Activated T-helper 17 cell treated with anti-CD3 and anti-CD28 coated beads, Interleukin-2, amount 50 U/mL, for 72 hours (primary cell): ENCODE measurements around the gene ATG7. TPM values are rescaled to one million over a fixed set of nuclear protein-coding genes. Genes with fewer than 3 reads are reported as not detected.
"Not testable (repeated sequence)": the region's sequence is repeated elsewhere in the genome, so short reads cannot be mapped to it uniquely, and the experiment has no call there.

Experiments
- ATAC-seq: fragments of 150-1000 bp; cut with Tn5 transposase; replicated peaks from 2 replicates; pipeline ENCODE4 v1.10.0; 2021; ENCODE audit warnings: mild to moderate bottlenecking, moderate library complexity
- H3K27ac Mint-ChIP-seq: one replicate; pipeline ENCODE4 v1.8.0; 2022; ENCODE audit warnings: mixed read lengths
- H3K27me3 Mint-ChIP-seq: one replicate; pipeline ENCODE4 v1.8.0; 2022; ENCODE audit warnings: mixed read lengths
- H3K36me3 Mint-ChIP-seq: one replicate; pipeline ENCODE4 v1.8.0; 2022; ENCODE audit warnings: low read depth, mild to moderate bottlenecking, mixed read lengths
- H3K4me1 Mint-ChIP-seq: one replicate; pipeline ENCODE4 v1.8.0; 2022; ENCODE audit warnings: mixed read lengths
- H3K4me3 Mint-ChIP-seq: one replicate; pipeline ENCODE4 v1.8.0; 2022; ENCODE audit warnings: mild to moderate bottlenecking, mixed read lengths
- H3K9me3 Mint-ChIP-seq: one replicate; pipeline ENCODE4 v1.8.0; 2022; ENCODE audit warnings: mixed read lengths
- total RNA-seq, 2 donors: library from RNA; stranded (reverse); gene quantifications; one replicate each; pipeline ENCODE4 v1.2.3, GENCODE V29; 2022

The ATG7 gene
- total RNA-seq, 2 donors from 2014 or later, result 34.6 to 37.7 TPM

- H3K36me3 Mint-ChIP-seq, result no peaks in the 10 kb centered on the region
Measured at GRCh38 chr3:11517601-11518000, 245.4 kb downstream of the ATG7 start.

GRCh38 chr3:11521167-11521566 lies 249.0 kb downstream of the ATG7 start:
- H3K9me3 Mint-ChIP-seq, result no peaks in the 10 kb centered on the region
- H3K36me3 Mint-ChIP-seq, result no peaks in the 10 kb centered on the region
- H3K27ac Mint-ChIP-seq, result no peak overlapping the region
- no peak overlapping the region for H3K4me3 Mint-ChIP-seq
- no peaks in the 10 kb centered on the region for H3K27me3 Mint-ChIP-seq
- peaks cover 9% of the 10 kb centered on the region for H3K4me1 Mint-ChIP-seq
- no peak for ATAC-seq

More at GRCh38 chr3:11517601-11518000, 245.4 kb downstream of the ATG7 start:
- Mint-ChIP-seq H3K9me3 (no peaks in the 10 kb centered on the region), H3K4me1 (peaks cover 9% of the 10 kb centered on the region), H3K27ac (peak overlapping the region; percentile 16), H3K27me3 (no peaks in the 10 kb centered on the region), H3K4me3 (no peak overlapping the region)
- ATAC-seq, result no peak

DNA sequence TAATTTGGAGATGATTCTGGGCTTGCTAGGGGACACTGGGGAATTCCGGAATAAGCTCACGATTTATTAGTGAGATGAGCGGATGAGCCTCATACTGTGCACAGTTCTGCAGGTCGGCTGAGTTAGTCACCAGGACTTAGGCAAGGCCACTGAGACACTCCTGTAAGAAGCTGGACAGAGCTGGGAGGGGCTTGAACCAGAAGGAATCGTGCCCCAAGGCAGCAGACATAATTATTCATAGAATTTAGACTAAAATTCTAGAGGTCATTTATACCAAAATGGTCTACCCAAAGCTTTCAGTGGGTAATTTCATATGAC lies 250.2 kb downstream of the ATG7 start:
- no peaks in the 10 kb centered on the region for H3K36me3 Mint-ChIP-seq
- H3K9me3 Mint-ChIP-seq, result no peaks in the 10 kb centered on the region
- no peak for ATAC-seq
- no peak overlapping the region for H3K4me3 Mint-ChIP-seq
- H3K4me1 Mint-ChIP-seq, result peaks cover 3% of the 10 kb centered on the region
- no peak overlapping the region for H3K27ac Mint-ChIP-seq
- no peaks in the 10 kb centered on the region for H3K27me3 Mint-ChIP-seq

- Mint-ChIP-seq H3K4me3 (no peak overlapping the region), H3K36me3 (no peaks in the 10 kb centered on the region), H3K27me3 (no peaks in the 10 kb centered on the region), H3K9me3 (no peaks in the 10 kb centered on the region), H3K4me1 (no peaks in the 10 kb centered on the region), H3K27ac (no peak overlapping the region)
- no peak for ATAC-seq
Measured at GRCh38 chr3:11522953-11523571, 250.9 kb downstream of the ATG7 start.

DNA sequence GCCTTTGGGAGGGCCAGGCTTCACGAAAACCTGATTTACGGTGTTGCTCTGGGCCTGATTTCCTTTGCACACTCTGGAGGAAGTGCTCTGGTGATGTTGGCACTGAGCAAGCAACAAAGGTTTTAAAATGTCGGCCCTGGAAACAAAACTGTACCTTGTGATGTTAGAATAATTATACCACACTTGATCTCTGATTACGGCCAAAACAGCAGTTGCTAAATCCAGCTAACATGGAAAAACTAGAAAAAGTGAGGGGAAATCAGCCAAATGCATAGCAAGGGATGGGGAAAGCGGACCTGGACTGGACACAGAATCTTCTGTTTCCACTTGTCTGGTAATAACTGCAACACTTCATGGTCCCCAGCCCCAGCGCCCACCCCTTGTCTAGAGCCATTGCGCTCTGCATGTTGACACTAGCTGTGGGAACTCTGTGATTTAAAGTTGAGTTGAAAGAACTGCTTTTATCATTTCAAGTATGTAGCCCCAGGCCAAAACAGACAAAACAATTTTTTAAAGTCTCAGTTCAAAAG lies 251.4 kb downstream of the ATG7 start:
- no peaks in the 10 kb centered on the region for H3K4me1 Mint-ChIP-seq
- no peaks in the 10 kb centered on the region for H3K36me3 Mint-ChIP-seq
- no peak for ATAC-seq
- no peaks in the 10 kb centered on the region for H3K9me3 Mint-ChIP-seq
- H3K27me3 Mint-ChIP-seq, result no peaks in the 10 kb centered on the region
- H3K4me3 Mint-ChIP-seq, result no peak overlapping the region
- H3K27ac Mint-ChIP-seq, result no peak overlapping the region

GRCh38 chr3:11526121-11526520 lies 253.9 kb downstream of the ATG7 start:
- H3K27me3 Mint-ChIP-seq, result not testable (repeated sequence)

DNA sequence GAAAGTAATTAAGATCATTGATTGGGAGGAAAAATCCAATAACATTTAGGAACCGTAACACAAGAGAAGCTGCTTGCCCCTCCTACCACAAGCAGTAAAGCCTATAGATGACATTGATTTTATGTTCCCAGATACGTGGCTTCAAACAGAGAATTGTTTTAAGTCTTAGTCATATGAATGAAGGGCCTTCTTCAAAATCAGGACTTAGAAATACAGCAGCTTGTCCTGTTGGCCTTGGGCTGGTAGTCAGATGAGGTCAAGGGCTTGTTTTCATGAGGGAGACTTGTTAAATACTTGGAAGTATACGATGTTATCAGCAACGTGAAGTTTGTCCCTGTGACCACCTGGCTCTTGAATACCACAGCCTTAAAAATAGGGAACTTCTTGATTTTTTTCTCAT lies 257.1 kb downstream of the ATG7 start:
- no peaks in the 10 kb centered on the region for H3K9me3 Mint-ChIP-seq
- no peak overlapping the region for H3K27ac Mint-ChIP-seq
- no peak for ATAC-seq
- H3K4me3 Mint-ChIP-seq, result no peak overlapping the region
- no peaks in the 10 kb centered on the region for H3K27me3 Mint-ChIP-seq
- no peaks in the 10 kb centered on the region for H3K4me1 Mint-ChIP-seq
- no peaks in the 10 kb centered on the region for H3K36me3 Mint-ChIP-seq

More at GRCh38 chr3:11526121-11526520, 253.9 kb downstream of the ATG7 start:
- not testable (repeated sequence) for H3K9me3 Mint-ChIP-seq, H3K4me3 Mint-ChIP-seq, H3K4me1 Mint-ChIP-seq, H3K27ac Mint-ChIP-seq, H3K36me3 Mint-ChIP-seq, ATAC-seq

DNA sequence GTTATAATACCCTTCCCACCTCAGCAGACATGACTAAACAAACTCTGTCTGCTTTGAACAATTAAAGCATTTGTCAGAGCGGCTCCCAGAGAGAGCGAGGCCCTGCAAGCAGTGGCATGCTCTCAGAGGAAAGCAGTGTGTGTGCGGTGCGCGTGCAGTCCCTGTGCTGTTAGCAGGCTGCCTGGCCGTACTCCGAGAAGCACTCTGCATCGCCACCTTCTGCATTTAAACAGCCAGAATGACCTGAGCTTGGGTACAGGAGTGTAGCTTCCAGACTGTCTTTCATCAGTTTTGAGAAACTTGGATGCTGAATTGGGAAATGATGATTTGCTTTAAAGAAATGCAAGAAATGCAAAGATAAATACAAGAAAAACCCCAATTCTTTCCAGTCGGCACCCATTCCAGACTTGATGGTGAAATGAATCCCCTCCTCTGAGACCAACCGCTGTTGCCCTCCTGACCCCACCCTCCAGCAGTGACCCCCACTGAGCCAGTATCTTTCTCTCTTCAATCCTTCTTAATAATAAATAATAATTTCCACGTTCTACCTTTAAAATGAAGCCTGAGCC lies 258.0 kb downstream of the ATG7 start:
- no peak for ATAC-seq
- no peak overlapping the region for H3K27ac Mint-ChIP-seq
- H3K4me1 Mint-ChIP-seq, result no peaks in the 10 kb centered on the region
- no peak overlapping the region for H3K4me3 Mint-ChIP-seq
- H3K36me3 Mint-ChIP-seq, result no peaks in the 10 kb centered on the region
- no peaks in the 10 kb centered on the region for H3K9me3 Mint-ChIP-seq
- no peaks in the 10 kb centered on the region for H3K27me3 Mint-ChIP-seq

DNA sequence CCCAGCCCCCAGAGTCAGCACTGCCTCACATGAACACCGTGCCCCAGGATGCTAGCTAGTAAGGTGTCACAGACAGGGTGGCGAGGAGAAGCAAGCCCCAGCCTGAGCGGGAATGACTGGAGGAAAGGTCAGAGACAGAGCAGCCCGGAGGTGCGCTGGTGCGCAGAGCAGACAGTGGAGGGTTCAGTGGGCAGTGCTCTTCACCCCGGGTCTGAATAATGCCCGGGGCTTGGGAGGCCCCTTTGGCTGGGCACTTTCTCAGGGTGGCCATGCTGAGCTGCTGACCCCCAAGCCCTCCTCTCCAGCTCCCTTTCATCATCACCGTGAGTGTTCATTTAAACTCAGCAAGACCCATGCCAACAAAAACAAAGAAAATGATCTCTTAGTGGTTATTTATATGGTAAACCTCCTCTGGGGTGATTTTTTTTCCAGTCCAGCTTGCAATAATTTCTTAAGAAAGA lies 260.8 kb downstream of the ATG7 start:
- H3K4me3 Mint-ChIP-seq, result no peak overlapping the region
- ATAC-seq, result no peak
- H3K9me3 Mint-ChIP-seq, result no peaks in the 10 kb centered on the region
- no peaks in the 10 kb centered on the region for H3K27me3 Mint-ChIP-seq
- no peaks in the 10 kb centered on the region for H3K36me3 Mint-ChIP-seq
- H3K4me1 Mint-ChIP-seq, result no peaks in the 10 kb centered on the region
- no peak overlapping the region for H3K27ac Mint-ChIP-seq

- H3K9me3 Mint-ChIP-seq, result no peaks in the 10 kb centered on the region
Measured at GRCh38 chr3:11534011-11534792, 262.0 kb downstream of the ATG7 start.

DNA sequence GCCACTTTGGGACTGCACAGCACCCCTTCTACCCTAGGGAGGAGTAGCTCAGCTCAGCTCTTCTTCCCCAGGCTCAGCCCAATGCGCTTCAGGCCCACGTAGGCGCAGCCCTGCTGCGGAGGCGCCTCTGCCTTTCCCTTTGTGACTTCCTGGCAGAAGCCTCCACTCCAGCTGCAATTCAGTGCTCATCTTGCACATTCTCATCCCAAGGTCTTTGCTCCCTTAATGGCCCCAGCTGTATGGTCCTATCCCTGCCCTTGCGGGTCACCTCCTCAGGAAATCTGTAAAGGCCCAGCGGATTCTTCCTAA lies 262.6 kb downstream of the ATG7 start:
- Mint-ChIP-seq H3K27me3 (no peaks in the 10 kb centered on the region), H3K27ac (peak overlapping the region; percentile 17), H3K4me1 (no peaks in the 10 kb centered on the region), H3K36me3 (no peaks in the 10 kb centered on the region), H3K4me3 (no peak overlapping the region), H3K9me3 (no peaks in the 10 kb centered on the region)
- ATAC-seq, result no peak

More at GRCh38 chr3:11534011-11534792, 262.0 kb downstream of the ATG7 start:
- Mint-ChIP-seq H3K36me3 (no peaks in the 10 kb centered on the region), H3K4me3 (no peak overlapping the region), H3K27ac (no peak overlapping the region), H3K4me1 (no peaks in the 10 kb centered on the region), H3K27me3 (no peaks in the 10 kb centered on the region)
- ATAC-seq, result no peak

DNA sequence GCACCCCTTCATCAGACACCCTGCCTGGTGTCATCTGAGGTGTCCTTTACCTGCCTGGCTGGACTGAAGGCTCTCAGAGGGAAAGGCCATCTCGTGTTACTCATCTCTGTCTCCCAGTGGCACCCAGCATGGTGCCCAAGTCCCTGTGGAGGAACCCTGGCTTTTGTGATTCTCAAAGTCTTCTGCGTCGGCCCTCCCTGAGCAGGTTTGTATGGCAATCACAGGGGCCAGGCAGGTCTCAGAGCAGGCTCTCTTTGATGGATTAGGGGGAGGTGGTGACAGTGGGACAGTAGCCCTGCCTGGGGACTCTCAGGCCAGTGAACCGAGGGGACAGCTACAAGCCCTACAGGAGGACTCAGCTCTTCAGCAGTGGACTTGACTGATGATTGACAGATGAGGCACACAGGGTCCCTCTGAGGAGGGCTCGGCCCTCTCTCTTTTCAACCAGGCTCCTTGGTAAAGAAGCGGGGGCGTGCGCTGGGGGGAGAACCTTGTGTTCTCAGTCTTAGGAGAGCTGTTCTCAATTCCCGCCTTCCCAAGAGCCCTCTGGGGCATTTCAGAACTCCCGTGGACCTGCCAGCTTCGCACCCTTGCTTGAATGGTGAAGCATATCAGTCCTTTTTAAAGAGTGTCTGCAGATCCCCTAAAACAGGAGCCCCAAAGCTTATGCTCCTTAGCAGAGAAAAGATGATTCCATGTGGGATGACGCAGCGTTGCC lies 263.2 kb downstream of the ATG7 start:
- Mint-ChIP-seq H3K27me3 (no peaks in the 10 kb centered on the region), H3K4me3 (no peak overlapping the region), H3K4me1 (no peaks in the 10 kb centered on the region), H3K9me3 (no peaks in the 10 kb centered on the region), H3K36me3 (no peaks in the 10 kb centered on the region), H3K27ac (peak overlapping the region; percentile 17)
- ATAC-seq, result no peak

GRCh38 chr3:11536132-11536935 lies 264.1 kb downstream of the ATG7 start:
- ATAC-seq, result no peak
- Mint-ChIP-seq H3K4me1 (no peaks in the 10 kb centered on the region), H3K9me3 (no peaks in the 10 kb centered on the region), H3K36me3 (no peaks in the 10 kb centered on the region), H3K4me3 (no peak overlapping the region), H3K27me3 (no peaks in the 10 kb centered on the region), H3K27ac (no peak overlapping the region)
